Gastrocnemius medialis (tissue), 4 donors: Measurements from ENCODE around the gene SYNRG. TPM values are rescaled to one million over a fixed set of nuclear protein-coding genes. Genes with fewer than 3 reads are reported as not detected.

Source experiments
- ATAC-seq, 2 donors: fragments of 150-250 bp; one replicate each; pipeline ENCODE4 v1.9.1; 2016
- DNase-seq, 2 donors: peaks; one replicate each; pipeline ENCODE4 v3.0.0-alpha.2; 2019
- H3K27ac ChIP-seq, 4 donors: fragments of 200-600 bp; sonication (generic); 1 replicate in 1 of 4; 2 replicates in 3 of 4; pipeline ENCODE4 v1.5.1; 2016 to 2018; ENCODE audit warnings: mild to moderate bottlenecking in 2 of 4, moderate library complexity in 1 of 4
- H3K27me3 ChIP-seq, 3 donors: fragments of 200-600 bp; sonication (generic) in 2 of 3; 1 replicate in 1 of 3; 2 replicates in 2 of 3; pipeline versions ENCODE4 v1.5.1 to v1.6.0; 2016 to 2019; ENCODE audit warnings: mild to moderate bottlenecking in 1 of 3, moderate library complexity in 1 of 3
- H3K36me3 ChIP-seq, 2 donors: fragments of 200-600 bp; sonication (generic) in 1 of 2; one replicate each; pipeline ENCODE4 v1.5.1; 2017 to 2018
- H3K4me1 ChIP-seq, 2 donors: fragments of 200-600 bp; sonication (generic) in 1 of 2; one replicate each; pipeline ENCODE4 v1.5.1; 2016 to 2017; ENCODE audit warnings: mild to moderate bottlenecking in 2 of 2
- H3K4me3 ChIP-seq, 4 donors: fragments of 200-600 bp; sonication (generic) in 3 of 4; 1 replicate in 1 of 4; 2 replicates in 3 of 4; pipeline ENCODE4 v1.5.1; 2016 to 2019; ENCODE audit warnings: mild to moderate bottlenecking in 2 of 4
- H3K9me3 ChIP-seq, 3 donors: fragments of 200-600 bp; sonication (generic) in 2 of 3; 1 replicate in 1 of 3; 2 replicates in 2 of 3; pipeline ENCODE4 v1.5.1; 2016 to 2019
- CTCF ChIP-seq, 5 experiments: fragments of 450-650 bp in 3 of 5; fragments of 200-600 bp in 2 of 5; sonication (generic) in 2 of 5; IDR thresholded peaks in 4 of 5; conservative IDR thresholded peaks in 1 of 5; 1 replicate in 4 of 5; 2 replicates in 1 of 5; pipeline ENCODE4 v1.5.1; 2016 to 2019; ENCODE audit warnings: antibody characterized with exemption in 5 of 5, mild to moderate bottlenecking in 3 of 5, moderate library complexity in 3 of 5
- POLR2A ChIP-seq, 2 donors: fragments of 450-650 bp; IDR thresholded peaks; one replicate each; pipeline ENCODE4 v1.6.1; 2017; ENCODE audit warnings: antibody characterized with exemption in 2 of 2, mild to moderate bottlenecking in 2 of 2, moderate library complexity in 2 of 2
- in situ Hi-C, 4 donors: fragments of 200-750 bp; cut with MboI; loops; one replicate each; pipeline versions ENCODE4 v1.15.0 to v1.8.0; 2017; ENCODE audit warnings: low sequenced_read_pairs in 4 of 4
- intact Hi-C: fragments of 100-400 bp; cut with DNase I; formaldehyde crosslinking; loops from one replicate; pipeline ENCODE4 v1.15.1; 2023; ENCODE audit warnings: low total_unique reads
- total RNA-seq, 4 donors: library from RNA; depleted of rRNA; stranded (reverse); fragments of >200 nt; gene quantifications; one replicate each; pipeline versions ENCODE4 v1.1.0 to v1.2.3, GENCODE V29; 2016

The SYNRG gene
- total RNA-seq, 4 donors from 2014 or later: 16.0 to 25.0 (median 21.9) TPM

- no peak for TF ChIP-seq POLR2A (IDR thresholded peaks at IDR 0.05)
- no peak for TF ChIP-seq CTCF (IDR thresholded peaks at IDR 0.05 in 4 of 5, conservative IDR thresholded peaks at IDR 0.05 in 1 of 5)
- Histone ChIP-seq H3K27ac (no peak overlapping the region), H3K9me3 (no peaks in the 10 kb centered on the region), H3K36me3 (peaks cover 7 to 83% of the 10 kb centered on the region in 2 donors), H3K4me1 (no peaks in the 10 kb centered on the region), H3K27me3 (no peaks in the 10 kb centered on the region), H3K4me3 (no peak overlapping the region)
- DNase-seq (no peak), ATAC-seq (no peak)
- in situ Hi-C loops: loop anchor here in 1 of 4 donors (10.0 kb wide), 1 partner anchor 53 kb away; no protein-coding TSS in a partner anchor
- intact Hi-C loops: no loop called here
These were observed 37.5 kb downstream of the SYNRG start for GRCh38 chr17:37571674-37572073.

GRCh38 chr17:37570527-37571093, 38.6 kb downstream of the SYNRG start:
- no peak overlapping the region for H3K4me3 ChIP-seq
- H3K36me3 ChIP-seq: peaks cover 7 to 78% of the 10 kb centered on the region in 2 donors
- DNase-seq (peak in 1 of 2 donors; percentile 19), ATAC-seq (no peak)
- no peak overlapping the region for H3K27ac ChIP-seq
- no peaks in the 10 kb centered on the region for H3K9me3 ChIP-seq
- no peaks in the 10 kb centered on the region for H3K4me1 ChIP-seq
- in situ Hi-C loops: loop anchor here in 1 of 4 donors (10.0 kb wide), 1 partner anchor 54 kb away; no protein-coding TSS in a partner anchor
- TF ChIP-seq POLR2A (IDR thresholded peaks at IDR 0.05) (no peak), CTCF (IDR thresholded peaks at IDR 0.05 in 4 of 5, conservative IDR thresholded peaks at IDR 0.05 in 1 of 5) (peak in 2 of 5 experiments; percentile 14 to 27)
- no peaks in the 10 kb centered on the region for H3K27me3 ChIP-seq
- intact Hi-C loops: no loop called here

- intact Hi-C loops (no loop called here), in situ Hi-C loops (no loop called here)
- Histone ChIP-seq H3K27ac (no peak overlapping the region), H3K4me1 (no peaks in the 10 kb centered on the region), H3K4me3 (no peak overlapping the region), H3K36me3 (peaks cover 7 to 74% of the 10 kb centered on the region in 2 donors), H3K27me3 (no peaks in the 10 kb centered on the region), H3K9me3 (no peaks in the 10 kb centered on the region)
- TF ChIP-seq POLR2A (IDR thresholded peaks at IDR 0.05) (no peak), CTCF (IDR thresholded peaks at IDR 0.05 in 4 of 5, conservative IDR thresholded peaks at IDR 0.05 in 1 of 5) (no peak)
- no peak for ATAC-seq
- no peak for DNase-seq
These were observed 40.7 kb downstream of the SYNRG start for GRCh38 chr17:37568350-37569053.

GRCh38 chr17:37567538-37567937, 41.7 kb downstream of the SYNRG start:
- Histone ChIP-seq H3K27me3 (no peaks in the 10 kb centered on the region), H3K27ac (no peak overlapping the region)
- TF ChIP-seq POLR2A (IDR thresholded peaks at IDR 0.05) (no peak), CTCF (IDR thresholded peaks at IDR 0.05 in 4 of 5, conservative IDR thresholded peaks at IDR 0.05 in 1 of 5) (no peak)

More at GRCh38 chr17:37567538-37567937, 41.7 kb downstream of the SYNRG start:
- in situ Hi-C loops: no loop called here
- Histone ChIP-seq H3K4me3 (no peak overlapping the region), H3K36me3 (peaks cover 7 to 73% of the 10 kb centered on the region in 2 donors), H3K9me3 (no peaks in the 10 kb centered on the region), H3K4me1 (no peaks in the 10 kb centered on the region)
- DNase-seq: no peak
- ATAC-seq: no peak
- intact Hi-C loops: no loop called here
